ENCODE measurements around the gene KIF26B.
"Not testable (repeated sequence)": the region's sequence is repeated elsewhere in the genome, so short reads cannot be mapped to it uniquely, and the experiment has no call there.

KIF26B gene

DNA sequence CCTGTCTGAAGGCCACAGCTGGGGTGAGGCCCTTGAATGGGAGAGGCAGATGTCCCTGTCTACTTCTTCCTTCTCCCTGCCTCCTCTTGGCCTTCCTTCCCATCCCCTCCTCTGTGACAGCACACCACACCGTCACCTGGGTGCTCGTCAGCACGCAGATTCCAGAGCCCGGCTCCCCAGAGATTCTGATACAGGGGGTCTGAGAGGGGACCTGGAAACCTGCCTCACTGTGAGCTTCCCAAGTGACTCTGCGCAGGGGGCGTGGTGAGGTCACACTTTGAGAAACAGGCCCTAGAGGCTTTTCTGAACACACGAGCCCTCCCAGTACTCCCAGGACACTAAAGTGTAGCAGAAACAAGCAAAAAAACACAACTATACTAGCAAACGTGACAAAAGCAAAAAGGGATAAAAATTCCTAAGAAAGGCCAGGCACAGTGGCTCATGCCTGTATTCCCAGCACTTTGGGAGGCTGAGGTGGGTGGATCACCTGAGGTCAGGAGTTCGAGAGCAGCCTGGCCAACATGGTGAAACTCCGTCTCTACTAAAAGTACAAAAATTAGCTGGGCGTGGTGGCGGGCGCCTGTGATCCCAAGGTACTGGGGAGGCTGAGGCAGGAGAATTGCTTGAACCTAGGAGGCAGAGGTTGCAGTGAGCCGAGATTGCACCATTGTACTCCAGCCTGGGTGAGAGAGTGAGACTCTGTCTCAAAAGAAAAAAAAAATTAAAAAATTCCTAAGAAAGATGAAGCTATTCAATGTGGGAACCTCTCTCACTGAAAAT is 201.3 kb downstream of the KIF26B start:
- not testable (repeated sequence) for DNase-seq (ENCODE audit: low read depth, low spot score)

DNA sequence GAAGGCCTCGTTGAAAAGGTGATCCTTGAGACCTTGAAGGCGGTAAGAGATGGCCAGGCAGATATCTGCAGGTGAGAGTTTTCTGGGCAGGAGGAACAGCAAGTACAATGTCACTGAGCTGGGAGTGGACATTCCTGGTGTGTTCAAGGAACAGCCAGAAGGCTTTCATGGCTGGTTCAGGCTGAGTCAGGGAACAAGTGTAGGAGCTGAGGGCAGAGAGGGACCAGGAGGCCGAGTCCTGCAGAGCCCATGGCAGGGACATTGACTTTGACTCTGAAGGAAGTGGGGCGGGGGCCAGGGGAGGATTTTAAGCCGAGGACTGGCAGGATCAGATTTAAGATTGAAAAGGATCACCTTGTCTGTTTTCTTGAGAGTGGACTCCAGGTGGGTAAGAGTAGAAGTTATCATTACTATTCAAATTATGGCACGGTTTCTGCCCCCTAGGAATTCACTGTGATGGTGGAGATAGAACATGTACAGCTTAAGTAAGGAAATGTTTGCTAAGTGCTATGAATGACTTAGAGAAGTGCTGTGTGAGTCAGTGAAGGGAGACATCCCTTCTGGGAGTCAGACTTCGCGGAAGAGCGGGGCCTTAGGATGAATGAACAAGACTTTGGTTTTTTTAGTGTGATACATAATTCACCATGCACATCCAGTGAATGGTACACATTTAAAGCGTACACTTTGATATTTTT is 202.3 kb downstream of the KIF26B start:
- no peak for DNase-seq (ENCODE audit: low read depth, low spot score)

DNA sequence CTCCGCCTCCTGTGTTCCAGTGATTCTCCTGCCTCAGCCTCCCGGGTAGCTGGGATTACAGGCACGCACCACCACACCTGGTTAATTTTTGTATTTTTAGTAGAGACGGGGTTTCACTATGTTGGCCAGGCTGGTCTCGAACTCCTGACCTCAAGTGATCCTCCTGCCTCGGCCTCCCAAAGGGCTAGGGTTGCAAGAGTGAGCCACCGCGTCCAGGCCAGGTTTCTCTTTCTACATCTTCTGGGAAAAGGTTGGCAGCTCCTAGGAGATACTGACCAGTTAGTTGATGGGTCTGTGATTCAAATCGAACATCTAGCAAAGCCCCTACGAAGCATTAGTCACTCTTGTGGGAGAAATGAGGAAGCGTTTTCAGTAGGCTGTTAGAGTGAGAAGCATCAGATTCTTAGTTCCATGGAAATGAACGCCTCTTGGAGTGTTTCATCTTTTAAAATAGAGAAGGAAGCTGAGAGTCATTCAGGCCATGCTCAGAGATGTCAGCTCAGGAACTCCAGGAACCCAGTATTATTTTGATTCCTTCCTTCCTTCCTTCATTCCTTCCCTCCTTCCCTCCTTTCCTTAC is 204.4 kb downstream of the KIF26B start:
- not testable (repeated sequence) for DNase-seq (ENCODE audit: low read depth, low spot score)

DNA sequence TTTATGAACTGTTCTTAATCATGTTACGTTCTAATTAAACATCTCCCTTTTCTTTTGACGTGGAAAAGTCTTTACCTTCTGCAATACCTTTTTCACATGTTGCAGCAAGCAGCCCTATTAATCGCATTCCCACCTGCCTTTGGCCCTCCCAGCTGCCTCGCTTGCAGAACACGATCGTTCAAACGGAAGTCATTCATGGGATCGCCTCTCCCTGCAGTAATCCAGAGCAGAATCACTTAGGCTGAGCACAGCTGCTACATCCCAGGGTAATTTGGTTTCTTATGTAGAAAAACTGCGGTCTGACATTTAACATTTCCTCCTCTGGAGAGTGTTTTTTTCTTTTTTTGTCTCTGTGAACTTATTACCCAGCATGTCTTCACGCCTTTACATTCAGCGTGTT is 206.3 kb downstream of the KIF26B start:
- DNase-seq (ENCODE audit: low read depth, low spot score), result no peak

DNA sequence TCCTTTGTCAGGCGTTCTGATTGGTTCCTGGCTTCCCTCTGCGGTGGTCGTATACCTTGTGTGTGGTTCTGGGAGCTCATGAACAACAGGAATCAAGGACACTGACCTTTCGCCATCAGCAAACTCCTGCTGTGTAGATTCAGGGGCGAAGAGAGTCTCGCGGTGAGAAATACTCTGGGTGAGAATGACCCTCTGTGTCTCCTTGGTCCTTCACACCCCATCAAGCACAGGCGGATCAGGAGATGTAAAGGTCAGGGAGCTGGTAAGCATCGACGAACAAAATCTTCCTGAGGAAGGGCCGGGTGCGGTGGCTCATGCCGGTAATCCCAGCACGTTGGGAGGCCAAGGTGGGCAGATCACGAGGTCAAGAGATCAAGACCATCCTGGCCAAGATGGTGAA is 207.2 kb downstream of the KIF26B start:
- DNase-seq (ENCODE audit: low read depth, low spot score), result no peak

DNA sequence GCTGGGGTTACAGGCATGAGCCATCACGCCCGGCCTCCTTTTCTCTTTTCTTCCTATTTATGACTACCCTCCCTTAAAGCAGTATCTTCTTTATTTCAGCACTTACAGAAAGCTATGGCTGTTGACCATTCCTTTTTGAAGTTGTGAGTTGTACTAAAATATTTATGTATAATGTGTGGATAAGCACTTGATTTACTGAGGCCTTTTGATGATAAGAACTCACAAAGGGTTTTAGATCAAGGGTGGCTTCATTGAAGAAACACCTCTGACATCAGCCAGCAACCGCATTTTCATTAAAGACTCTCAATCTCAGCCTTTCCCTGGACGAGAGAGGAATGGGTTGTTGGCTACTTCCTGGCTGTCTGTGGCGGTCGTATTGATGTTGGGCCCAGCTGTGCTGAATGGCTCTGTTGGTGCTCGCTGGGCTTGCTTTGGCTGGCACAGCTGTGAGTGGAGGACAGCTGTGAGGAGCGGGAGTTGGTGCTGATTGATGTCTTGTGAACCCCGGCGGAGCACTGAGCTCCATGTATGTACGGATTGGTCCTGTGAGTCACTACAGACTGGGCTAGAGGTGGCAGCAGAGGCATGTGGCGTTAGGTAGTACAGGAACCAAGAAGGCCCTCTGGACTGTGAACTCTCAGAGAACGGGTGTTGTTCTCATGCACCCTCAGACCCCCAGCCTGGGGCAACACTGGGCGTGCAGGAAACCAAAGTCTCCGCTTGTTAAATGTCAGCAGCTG is 208.8 kb downstream of the KIF26B start:
- DNase-seq (ENCODE audit: low read depth, low spot score), result no peak

DNA sequence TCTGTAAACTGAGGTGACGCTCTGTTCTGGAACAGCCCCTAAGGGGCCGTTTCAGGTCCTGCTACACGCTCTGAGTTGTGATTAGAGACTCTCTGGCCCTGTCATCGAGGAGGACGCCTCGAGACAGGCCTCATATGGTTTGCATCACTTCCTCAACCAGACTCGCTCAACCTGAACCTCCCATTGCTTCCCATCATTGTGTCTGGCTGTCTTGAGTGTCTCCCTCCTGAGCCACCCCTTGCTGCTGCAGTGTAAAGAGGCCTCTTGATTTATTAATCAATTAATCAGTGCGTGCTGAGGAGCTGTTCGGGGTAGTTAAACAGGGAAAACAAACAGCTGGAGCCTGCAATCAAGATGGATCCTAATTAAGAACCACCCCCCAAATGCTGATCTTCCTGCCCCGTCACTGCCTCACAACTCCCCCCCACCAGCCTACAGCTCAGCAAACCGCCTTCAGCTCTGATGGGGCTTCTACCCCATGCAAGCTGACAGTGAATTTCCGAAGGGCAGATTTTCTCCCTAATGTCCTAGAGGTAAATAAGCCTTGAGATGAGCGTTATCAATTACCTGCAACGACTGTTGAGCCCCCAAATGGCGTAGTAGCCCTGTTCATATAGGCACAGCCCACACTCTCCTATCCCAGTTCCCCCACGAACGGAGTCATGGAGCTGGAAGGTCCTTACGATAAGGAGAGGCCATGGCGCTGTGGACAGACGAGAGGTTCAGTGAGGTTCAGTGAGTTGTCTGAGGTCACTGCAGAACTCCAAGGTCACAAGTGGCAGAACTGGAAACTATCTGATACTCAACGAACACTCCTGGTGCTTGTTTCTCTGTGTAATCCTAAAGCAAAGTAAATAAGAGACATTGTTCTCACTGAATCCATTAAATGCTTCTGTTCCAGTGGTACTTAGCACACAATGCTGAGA is 210.6 kb downstream of the KIF26B start:
- no peak for DNase-seq (ENCODE audit: low read depth, low spot score)

DNA sequence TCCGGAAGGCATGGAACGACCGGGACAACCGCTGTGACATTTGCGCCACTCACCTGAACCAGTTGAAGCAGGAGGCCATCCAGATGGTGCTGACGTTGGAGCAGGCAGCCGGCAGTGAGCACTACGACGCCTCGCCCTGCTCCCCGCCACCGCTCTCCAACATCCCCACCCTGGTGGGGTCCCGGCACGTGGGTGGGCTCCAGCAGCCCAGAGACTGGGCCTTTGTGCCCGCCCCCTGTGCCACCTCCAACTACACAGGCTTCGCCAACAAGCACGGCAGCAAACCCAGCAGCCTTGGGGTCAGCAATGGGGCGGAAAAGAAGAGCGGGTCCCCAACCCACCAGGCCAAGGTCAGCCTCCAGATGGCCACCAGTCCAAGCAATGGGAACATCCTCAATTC is 212.1 kb downstream of the KIF26B start:
- DNase-seq (ENCODE audit: low read depth, low spot score), result no peak

DNA sequence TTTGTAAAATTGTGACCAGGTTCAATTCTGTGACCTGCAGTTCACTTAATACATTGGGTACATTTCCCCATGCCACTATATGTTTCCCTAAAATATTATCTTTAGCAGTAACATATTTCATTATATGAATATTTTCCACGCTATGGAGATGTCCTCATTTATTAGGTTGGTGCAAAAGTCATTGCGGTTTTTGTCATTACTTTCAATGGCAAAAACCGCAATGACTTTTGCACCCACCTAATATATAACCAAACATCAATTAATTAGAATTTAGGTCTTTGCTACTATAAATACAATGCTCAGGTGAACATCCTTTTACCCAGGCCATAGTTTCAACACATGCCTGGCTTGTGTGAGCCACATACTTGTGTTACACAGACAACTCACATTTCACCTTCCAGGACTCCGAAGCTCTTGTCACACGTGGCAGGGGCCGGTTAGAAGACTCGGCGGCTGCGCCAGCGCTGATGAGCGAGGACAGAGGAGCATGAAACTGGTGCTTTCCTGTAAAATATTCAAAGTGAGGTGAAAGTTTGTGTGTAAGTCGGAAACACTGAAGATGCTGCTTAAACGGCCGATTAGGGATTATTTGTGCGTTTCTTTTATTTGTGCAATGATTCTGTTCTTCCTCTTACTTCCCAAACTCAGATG is 215.5 kb downstream of the KIF26B start:
- DNase-seq (ENCODE audit: low read depth, low spot score), result no peak

DNA sequence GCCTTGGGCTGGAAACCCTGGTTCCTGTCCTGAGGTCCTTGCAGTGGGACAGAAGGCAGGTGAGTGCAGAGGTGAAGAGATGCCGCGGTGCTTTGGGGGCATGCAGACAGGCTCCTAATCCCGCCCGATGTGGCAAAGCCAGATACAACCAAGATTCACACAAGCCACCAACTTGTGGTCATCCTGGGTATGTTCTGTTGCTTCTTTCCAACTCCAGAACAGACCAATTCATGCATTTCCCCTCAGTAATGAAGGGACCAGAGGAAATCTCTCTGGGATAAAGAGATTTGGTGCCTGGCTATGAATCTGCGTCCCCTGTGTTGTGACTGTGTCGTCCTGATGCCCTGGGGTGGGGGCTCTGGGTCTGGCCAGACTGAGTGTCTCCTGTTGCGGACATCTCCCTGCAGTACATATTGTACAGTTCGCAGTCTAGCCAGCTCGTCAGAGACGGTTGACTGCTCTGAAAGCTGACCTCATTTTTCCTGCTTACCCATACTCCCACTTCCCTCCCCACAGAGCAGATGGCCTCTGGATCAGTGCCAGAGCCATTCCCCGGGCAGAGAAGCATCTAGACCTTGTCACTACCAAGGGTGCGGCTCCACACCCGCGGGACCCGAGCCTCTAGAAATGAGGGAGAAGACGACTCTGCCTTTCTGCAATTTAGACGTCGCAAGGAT is 216.3 kb downstream of the KIF26B start:
- DNase-seq (ENCODE audit: low read depth, low spot score), result no peak

DNA sequence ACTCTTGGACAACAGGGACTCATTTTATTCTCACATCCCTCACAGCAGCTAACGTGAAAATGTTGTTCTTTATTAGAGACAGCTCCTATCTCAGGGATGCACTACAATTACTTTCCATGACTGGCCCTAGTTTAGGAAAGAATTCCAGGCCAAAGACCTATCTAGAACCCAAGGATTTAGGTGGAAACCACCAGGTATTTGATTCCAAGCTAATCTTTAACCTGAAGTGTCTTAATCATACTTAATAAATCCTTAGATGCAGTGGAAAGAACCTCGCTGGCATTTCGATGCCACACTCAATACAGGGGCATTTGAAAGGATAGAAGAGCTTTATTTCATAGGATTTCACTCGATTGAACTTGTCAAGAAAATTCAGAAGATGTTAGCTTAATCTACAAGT is 218.3 kb downstream of the KIF26B start:
- no peak for DNase-seq (ENCODE audit: low read depth, low spot score)

DNA sequence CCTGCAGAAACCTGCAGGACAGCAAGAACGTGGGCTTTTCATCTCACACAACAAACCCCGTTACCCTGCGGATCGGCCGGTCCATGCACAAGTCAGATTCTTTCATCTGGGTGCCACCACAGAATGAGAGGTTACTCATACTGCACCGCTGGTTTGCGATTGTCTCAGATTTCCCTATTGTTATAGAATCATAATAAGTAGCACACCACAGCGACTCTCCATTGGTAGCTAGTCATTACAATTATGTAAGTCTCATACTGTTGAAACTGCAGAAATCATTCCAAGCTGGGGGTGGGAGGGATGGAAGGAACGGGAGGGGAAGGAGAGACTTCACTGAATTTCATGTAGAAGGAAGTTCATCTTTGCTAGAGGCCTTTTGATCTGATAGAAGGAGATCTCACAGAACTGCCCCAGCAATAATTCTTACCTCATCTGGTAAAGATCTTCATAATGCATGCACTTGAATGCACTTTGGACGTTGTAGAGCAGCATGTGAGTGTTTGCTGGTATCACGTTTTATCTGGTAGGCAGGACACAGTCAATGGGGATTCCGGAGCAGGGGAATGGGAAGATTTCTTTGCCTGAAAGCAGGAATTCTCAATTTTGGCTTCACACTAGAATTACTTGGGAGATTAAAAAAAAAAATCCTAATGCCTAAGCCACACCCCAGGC is 221.1 kb downstream of the KIF26B start:
- no peak for DNase-seq (ENCODE audit: low read depth, low spot score)

DNA sequence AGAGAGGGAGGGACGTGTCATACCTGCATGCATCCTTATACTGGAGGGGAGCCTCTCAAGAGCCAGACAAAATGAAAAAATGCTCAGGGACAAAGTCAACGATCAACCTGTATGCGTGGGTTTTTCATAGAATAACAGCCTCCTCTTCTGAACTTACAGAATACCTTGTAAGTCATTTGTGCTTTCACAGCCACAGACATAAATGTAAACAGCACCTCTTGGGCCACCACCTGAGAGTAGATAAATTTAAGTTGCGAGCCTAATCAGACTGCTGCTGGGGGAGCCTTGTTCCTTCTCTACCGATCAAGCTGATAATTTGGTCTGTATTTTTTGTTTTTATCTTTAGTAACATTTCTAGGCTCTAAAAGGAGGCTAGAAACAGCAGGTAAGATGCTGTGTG is 223.1 kb downstream of the KIF26B start:
- no peak for DNase-seq (ENCODE audit: low read depth, low spot score)

DNA sequence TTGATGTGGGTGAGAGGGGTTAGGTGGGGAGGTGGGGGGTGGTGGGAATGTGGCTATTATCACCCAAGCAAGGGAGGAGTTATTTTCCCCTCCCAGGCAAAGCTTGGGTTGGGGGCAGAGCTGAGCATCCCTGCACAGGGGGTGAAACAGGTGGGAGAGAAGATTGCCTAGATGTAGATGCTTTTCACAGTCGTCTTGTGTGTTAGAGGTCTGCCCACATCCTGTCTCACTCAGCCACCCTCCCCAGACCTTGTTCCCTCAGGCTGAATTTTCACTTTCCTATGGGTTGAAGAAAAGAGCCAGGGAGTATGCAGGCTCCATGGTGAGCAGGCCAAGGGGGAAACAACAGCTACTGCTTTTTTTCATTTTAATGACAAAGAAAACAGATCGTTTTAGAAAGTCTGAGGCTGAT is 223.5 kb downstream of the KIF26B start:
- no peak for DNase-seq (ENCODE audit: low read depth, low spot score)

DNA sequence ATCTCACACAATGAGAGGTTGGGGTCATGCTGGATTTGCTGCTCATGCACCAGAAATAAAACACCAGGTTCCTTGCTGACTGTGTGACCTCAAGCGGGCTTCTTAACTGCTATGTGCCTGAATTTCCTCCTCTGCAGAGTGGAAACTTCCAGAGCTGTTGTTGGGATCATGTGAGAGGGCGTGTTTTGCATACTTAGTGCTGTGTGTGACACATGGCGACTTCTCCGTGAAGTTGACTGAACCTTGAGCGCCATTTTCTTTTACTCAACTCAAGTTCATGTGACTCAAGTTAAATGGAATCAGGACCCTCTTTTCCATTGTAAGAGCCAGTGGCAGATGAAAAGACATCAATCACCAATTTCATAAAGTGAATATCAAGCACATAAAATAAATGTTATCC is 224.0 kb downstream of the KIF26B start:
- no peak for DNase-seq (ENCODE audit: low read depth, low spot score)

DNA sequence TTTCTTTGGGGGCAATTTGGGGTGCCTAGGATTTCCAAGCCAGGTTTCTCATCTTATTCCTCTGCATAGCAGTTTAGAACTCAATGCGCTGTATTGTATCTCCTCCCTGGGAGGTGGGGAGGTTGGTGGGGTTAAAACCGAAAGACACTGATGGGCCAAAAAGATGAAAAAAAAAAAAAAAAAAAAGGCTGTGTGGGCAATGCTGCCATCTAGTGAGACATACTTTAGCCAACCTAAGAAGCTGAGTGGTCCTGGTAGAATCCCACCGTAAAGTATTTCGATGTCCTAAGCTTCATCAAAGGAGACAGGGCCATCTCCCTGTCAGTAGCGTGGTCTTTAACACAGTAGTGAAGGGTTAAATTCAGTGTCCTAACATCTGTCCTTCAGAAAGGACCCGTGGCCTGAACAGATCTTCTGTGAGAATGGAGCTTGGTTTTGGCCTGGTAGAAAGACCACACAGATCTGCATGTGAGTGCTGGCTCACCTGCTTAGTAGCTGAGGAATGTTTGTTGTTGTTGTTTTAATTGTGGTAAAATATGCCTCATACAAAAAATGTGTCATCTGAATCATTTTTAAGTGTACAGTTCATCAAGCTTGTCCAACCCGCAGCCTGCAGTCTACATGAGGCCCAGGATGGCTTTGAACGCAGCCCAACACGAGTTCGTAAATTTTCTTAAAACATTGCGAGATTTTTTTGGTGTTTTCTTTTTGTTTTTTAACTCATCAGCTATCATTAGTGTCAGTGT is 226.2 kb downstream of the KIF26B start:
- DNase-seq (ENCODE audit: low read depth, low spot score), result no peak

DNA sequence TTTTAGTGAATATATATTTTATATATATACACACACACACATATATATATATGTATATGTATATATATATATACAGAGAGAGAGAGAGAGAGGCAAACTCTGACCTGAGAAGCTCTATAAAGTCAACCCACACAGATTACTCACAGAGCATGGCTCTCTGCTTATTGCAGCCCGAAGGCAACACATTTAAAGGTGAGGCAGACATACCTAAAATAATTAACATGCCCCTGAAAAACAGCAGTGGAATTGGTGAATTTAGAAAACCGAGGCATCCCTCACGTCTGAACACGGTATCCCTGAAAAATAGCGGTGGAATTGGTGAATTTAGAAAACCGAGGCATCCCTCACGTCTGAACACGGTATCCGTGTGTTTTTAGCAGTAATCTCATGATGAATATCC is 228.2 kb downstream of the KIF26B start:
- no peak for DNase-seq (ENCODE audit: low read depth, low spot score)

DNA sequence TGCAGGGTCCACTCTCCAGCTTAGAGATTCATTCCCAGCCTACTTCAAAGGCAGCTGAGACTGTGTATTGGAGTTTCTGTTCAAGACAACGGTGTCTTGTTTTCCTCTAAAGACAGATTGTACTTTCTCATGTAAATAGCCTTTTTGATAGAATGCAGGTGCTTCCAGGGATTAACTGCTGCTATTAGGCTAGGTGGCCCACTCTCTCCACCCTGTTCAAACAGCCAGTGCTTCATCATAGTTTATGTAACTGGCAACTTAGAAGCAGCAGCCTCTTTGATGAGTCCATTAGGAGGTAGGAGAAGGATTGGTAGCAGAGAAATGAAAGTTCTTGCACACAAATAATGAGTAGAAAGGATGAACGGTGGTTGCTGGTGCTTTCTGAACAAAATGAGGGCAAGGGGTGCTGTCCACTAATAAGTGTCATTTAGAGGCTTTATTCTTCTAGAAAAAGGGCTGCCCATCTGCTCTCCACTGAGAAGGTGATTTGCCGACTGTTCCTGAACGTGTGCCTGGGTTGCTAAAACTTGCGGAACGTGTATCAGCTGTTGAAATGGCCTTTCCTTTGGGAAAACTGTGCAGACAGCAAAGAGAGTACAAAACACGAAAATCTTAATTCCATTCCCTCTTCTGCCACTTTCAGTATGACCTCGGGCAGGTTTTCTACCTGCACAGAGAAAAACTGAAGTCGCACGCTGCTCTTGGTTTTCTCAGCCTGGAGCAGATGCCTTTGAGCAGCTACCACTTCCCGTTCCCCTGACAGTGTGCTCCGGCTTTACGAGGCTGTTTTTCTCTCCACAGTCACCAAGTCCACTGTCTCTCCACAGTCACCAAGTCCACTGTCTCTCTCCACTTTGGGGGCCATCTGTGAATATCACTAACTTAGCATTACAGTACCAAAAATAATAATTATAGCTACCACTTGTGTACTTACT is 228.9 kb downstream of the KIF26B start:
- no peak for DNase-seq (ENCODE audit: low read depth, low spot score)
